CD4-positive, CD25-positive, alpha-beta regulatory T cell (primary cell): ENCODE data around the gene PRSS21. TPM values are rescaled to one million over a fixed set of nuclear protein-coding genes. Genes with fewer than 3 reads are reported as not detected.

ENCODE experiments used
- ATAC-seq, 2 donors: fragments of 150-1000 bp; cut with Tn5 transposase; one replicate each; pipeline ENCODE4 v1.10.0; 2021; ENCODE audit warnings: low read depth in 2 of 2, moderate number of reproducible peaks in 2 of 2, moderate library complexity in 1 of 2
- DNase-seq, 3 donors: peaks; one replicate each; pipeline versions ENCODE4 v3.0.0 to v3.0.0-alpha.2; 2012 to 2022; ENCODE audit warnings: mixed read lengths in 1 of 3
- H3K27ac ChIP-seq: one replicate; pipeline ENCODE4 v1.7.0; 2013; ENCODE audit warnings: mild to moderate bottlenecking, low read length; ENCODE audit not compliant: insufficient read depth, poor library complexity, severe bottlenecking
- H3K27me3 ChIP-seq: one replicate; pipeline ENCODE4 v1.7.0; 2013; ENCODE audit warnings: low read length; ENCODE audit not compliant: control insufficient read depth, insufficient read depth
- H3K36me3 ChIP-seq: one replicate; pipeline ENCODE4 v1.7.0; 2013; ENCODE audit warnings: mild to moderate bottlenecking, low read length, moderate library complexity; ENCODE audit not compliant: control insufficient read depth, insufficient read depth
- H3K4me1 ChIP-seq: 2 replicates; pipeline ENCODE4 v1.7.0; 2013; ENCODE audit warnings: mild to moderate bottlenecking, low read length; ENCODE audit not compliant: insufficient read depth, control insufficient read depth, poor library complexity, severe bottlenecking
- H3K4me3 ChIP-seq: one replicate; pipeline ENCODE4 v1.7.0; 2013; ENCODE audit warnings: low read depth, mild to moderate bottlenecking, low read length, moderate library complexity
- H3K9me3 ChIP-seq, 2 experiments: 1 replicate in 1 of 2; 2 replicates in 1 of 2; pipeline ENCODE4 v1.7.0; 2013; ENCODE audit warnings: low read length in 2 of 2, mild to moderate bottlenecking in 1 of 2, moderate library complexity in 1 of 2; ENCODE audit not compliant: control insufficient read depth in 2 of 2
- H3K27ac Mint-ChIP-seq, 3 donors: one replicate each; pipeline ENCODE4 v1.8.0; 2020 to 2022; ENCODE audit warnings: mild to moderate bottlenecking in 3 of 3, mixed read lengths in 3 of 3, moderate library complexity in 2 of 3
- H3K27me3 Mint-ChIP-seq: one replicate; pipeline ENCODE4 v1.8.0; 2022; ENCODE audit warnings: mild to moderate bottlenecking, mixed read lengths
- H3K36me3 Mint-ChIP-seq: one replicate; pipeline ENCODE4 v1.8.0; 2020; ENCODE audit warnings: mixed read lengths
- H3K4me1 Mint-ChIP-seq, 4 donors: one replicate each; pipeline ENCODE4 v1.8.0; 2020 to 2022; ENCODE audit warnings: mixed read lengths in 4 of 4, mild to moderate bottlenecking in 1 of 4
- H3K4me3 Mint-ChIP-seq, 4 donors: one replicate each; pipeline ENCODE4 v1.8.0; 2020 to 2022; ENCODE audit warnings: mild to moderate bottlenecking in 4 of 4, mixed read lengths in 4 of 4, moderate library complexity in 3 of 4
- H3K9me3 Mint-ChIP-seq, 7 donors: one replicate each; pipeline ENCODE4 v1.8.0; 2020 to 2022; ENCODE audit warnings: mixed read lengths in 7 of 7, mild to moderate bottlenecking in 3 of 7, moderate library complexity in 2 of 7
- polyA plus RNA-seq, 4 donors: library from polyadenylated mRNA; unstranded; fragments of 300-500 nt; fragmentation: Illumina TruSeq; gene quantifications; one replicate each; pipeline ENCODE4 v1.2.3, GENCODE V29; 2021
- total RNA-seq: library from RNA; stranded (reverse); gene quantifications from one replicate; pipeline ENCODE4 v1.2.3, GENCODE V29; 2022

PRSS21 gene
- total and polyA plus RNA-seq, 5 donors from 2014 or later = 0.43 to 8.4 (median 4.1) TPM; not detected in 1

GRCh38 chr16:2838928-2839327 lies 21.9 kb downstream of the PRSS21 start:
- Histone ChIP-seq H3K4me1 (peaks cover 29% of the 10 kb centered on the region), H3K36me3 (no peaks in the 10 kb centered on the region), H3K4me3 (no peak overlapping the region), H3K27ac (no peak overlapping the region), H3K27me3 (no peaks in the 10 kb centered on the region), H3K9me3 (no peaks in the 10 kb centered on the region)
- Mint-ChIP-seq H3K4me1 (peaks cover 0 to 48% (median 14%) of the 10 kb centered on the region in 4 donors), H3K4me3 (peak overlapping the region in 2 of 4 donors; percentile 10 to 24), H3K27me3 (peaks cover 14% of the 10 kb centered on the region), H3K36me3 (no peaks in the 10 kb centered on the region), H3K9me3 (peaks cover 0 to 3% (median 0%) of the 10 kb centered on the region in 7 donors), H3K27ac (peak overlapping the region in 1 of 3 donors; percentile 20)
- ATAC-seq (peak; percentile 49 to 50), DNase-seq (peak in 2 of 3 donors; percentile 34 to 60)

DNA sequence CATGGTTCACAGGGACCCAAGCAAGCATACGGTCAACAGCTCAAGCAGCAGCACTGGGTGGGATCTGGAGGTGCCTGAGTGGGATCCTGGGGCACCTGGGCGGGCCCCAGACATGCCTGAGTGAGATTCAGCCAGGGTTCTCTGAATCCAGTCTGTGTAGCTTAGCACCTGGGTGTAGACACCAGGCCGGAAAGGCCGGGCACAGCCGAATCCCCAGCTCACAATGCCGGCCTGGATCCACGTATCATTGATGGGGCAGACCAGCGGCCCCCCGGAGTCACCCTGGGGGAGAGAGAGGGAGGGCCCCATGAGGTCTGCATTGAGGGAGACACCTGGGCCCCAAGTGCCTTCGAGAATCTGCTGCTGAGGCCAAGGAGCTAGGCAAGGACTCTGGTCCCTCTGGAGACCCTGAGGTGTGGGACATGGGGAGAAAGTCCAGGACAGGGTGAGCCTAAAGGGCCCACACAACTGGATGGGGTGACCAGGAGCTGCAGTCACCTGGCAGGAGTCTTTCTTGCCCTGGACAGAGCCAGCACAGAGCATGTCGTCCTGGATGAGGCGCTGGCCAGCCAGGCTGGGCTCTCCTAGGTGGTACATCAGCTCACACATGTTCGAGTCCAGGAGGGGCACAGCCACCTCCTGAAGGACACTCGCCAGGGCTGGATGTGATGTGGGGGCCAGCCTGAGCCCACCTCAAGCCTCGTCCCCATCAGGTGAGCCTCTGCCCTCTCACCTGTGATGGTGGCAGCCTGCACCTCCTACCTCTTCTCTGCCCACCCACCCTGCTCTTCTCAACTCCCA lies 22.8 kb downstream of the PRSS21 start:
- H3K4me3 ChIP-seq = no peak overlapping the region
- no peaks in the 10 kb centered on the region for H3K36me3 ChIP-seq
- peaks cover 29% of the 10 kb centered on the region for H3K4me1 ChIP-seq
- peaks cover 0 to 52% (median 16%) of the 10 kb centered on the region in 4 donors for H3K4me1 Mint-ChIP-seq
- ATAC-seq (no peak), DNase-seq (no peak)
- no peaks in the 10 kb centered on the region for H3K36me3 Mint-ChIP-seq
- no peaks in the 10 kb centered on the region for H3K27me3 ChIP-seq
- H3K9me3 Mint-ChIP-seq = peaks cover 0 to 3% (median 0%) of the 10 kb centered on the region in 7 donors
- H3K27me3 Mint-ChIP-seq = peaks cover 14% of the 10 kb centered on the region
- no peaks in the 10 kb centered on the region for H3K9me3 ChIP-seq
- no peak overlapping the region for H3K27ac Mint-ChIP-seq
- H3K27ac ChIP-seq = no peak overlapping the region
- peak overlapping the region in 1 of 4 donors; percentile 21 for H3K4me3 Mint-ChIP-seq

GRCh38 chr16:2840914-2841313 lies 23.9 kb downstream of the PRSS21 start:
- DNase-seq (no peak), ATAC-seq (no peak)
- no peak overlapping the region for H3K4me3 Mint-ChIP-seq
- Histone ChIP-seq H3K4me3 (no peak overlapping the region), H3K4me1 (peaks cover 29% of the 10 kb centered on the region), H3K27me3 (no peaks in the 10 kb centered on the region), H3K27ac (no peak overlapping the region), H3K9me3 (no peaks in the 10 kb centered on the region), H3K36me3 (no peaks in the 10 kb centered on the region)
- peaks cover 14% of the 10 kb centered on the region for H3K27me3 Mint-ChIP-seq
- H3K27ac Mint-ChIP-seq = no peak overlapping the region
- peaks cover 0 to 54% (median 16%) of the 10 kb centered on the region in 4 donors for H3K4me1 Mint-ChIP-seq
- no peaks in the 10 kb centered on the region for H3K36me3 Mint-ChIP-seq
- H3K9me3 Mint-ChIP-seq = peaks cover 0 to under 1% (median 0%) of the 10 kb centered on the region in 7 donors

GRCh38 chr16:2841606-2842339 lies 24.7 kb downstream of the PRSS21 start:
- Mint-ChIP-seq H3K27ac (peak overlapping the region; percentile 42 to 89 (median 84)), H3K36me3 (no peaks in the 10 kb centered on the region), H3K4me3 (no peak overlapping the region), H3K4me1 (peaks cover 0 to 54% (median 16%) of the 10 kb centered on the region in 4 donors), H3K9me3 (no peaks in the 10 kb centered on the region), H3K27me3 (peaks cover 14% of the 10 kb centered on the region)
- Histone ChIP-seq H3K27ac (peak overlapping the region; percentile 57), H3K9me3 (no peaks in the 10 kb centered on the region), H3K4me1 (peaks cover 29% of the 10 kb centered on the region), H3K27me3 (no peaks in the 10 kb centered on the region), H3K4me3 (peak overlapping the region; percentile 26), H3K36me3 (no peaks in the 10 kb centered on the region)
- ATAC-seq (no peak), DNase-seq (no peak)

DNA sequence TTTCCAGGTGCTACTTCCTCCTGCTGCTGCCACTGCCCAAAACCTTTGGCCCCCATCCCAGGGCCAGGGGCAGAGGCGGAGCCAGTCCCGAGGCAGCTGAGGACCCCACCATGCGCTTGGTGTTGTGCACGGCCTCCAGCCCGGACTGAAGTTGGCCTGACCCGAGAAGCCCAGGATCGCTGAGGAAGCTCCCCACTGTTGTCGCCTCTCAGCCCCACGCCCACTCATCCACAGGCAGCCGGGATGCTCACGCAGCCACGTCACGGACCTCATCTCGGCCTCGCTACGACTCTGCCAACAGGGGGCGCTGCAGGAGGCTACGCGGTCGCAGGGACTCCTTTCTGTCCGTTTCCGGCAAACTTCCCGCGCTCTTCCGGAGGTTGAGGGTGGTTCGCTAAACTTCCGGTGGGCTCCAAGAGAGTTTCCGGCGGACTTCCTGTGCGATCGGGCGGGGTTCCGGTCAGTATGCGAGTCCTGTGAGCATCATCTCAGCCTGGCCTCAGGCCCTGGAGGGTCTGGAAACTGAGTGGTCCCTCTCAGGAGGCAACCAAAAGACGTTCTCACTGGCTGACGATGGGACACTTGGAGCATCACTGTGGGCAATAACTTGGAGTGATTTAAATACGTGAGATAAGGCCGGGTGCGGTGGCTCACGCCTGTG lies 25.4 kb downstream of the PRSS21 start:
- no peaks in the 10 kb centered on the region for H3K27me3 ChIP-seq
- H3K27ac ChIP-seq = peak overlapping the region; percentile 57
- H3K9me3 ChIP-seq = no peaks in the 10 kb centered on the region
- DNase-seq (peak; percentile 26 to 87 (median 49)), ATAC-seq (peak; percentile 36 to 51)
- H3K4me1 ChIP-seq = peaks cover 29% of the 10 kb centered on the region
- peak overlapping the region; percentile 26 for H3K4me3 ChIP-seq
- Mint-ChIP-seq H3K4me1 (peaks cover 0 to 52% (median 14%) of the 10 kb centered on the region in 4 donors), H3K9me3 (no peaks in the 10 kb centered on the region), H3K27ac (peak overlapping the region; percentile 84 to 95 (median 89)), H3K27me3 (peaks cover 8% of the 10 kb centered on the region), H3K36me3 (no peaks in the 10 kb centered on the region), H3K4me3 (peak overlapping the region in 2 of 4 donors; percentile 39 to 61)
- no peaks in the 10 kb centered on the region for H3K36me3 ChIP-seq

DNA sequence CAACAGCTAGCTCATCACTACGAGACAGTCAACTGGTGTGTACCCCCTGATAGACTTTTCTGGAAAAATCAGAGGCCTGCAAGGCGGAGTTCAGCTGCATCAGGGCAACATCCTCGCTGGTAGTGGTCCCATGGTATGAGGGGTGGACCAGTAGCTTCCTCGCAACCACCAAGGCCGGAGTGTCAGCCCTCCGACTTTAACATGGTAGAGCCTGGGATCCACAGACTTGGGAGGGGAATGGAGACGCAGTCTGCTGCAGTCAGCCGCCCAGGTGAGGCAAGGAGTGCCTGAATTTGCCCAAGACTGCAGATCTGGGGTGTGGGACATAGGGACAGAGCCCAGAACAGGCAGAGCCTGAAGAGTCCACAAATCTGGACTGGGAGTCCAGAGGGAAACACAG lies 26.5 kb downstream of the PRSS21 start:
- Mint-ChIP-seq H3K4me1 (peaks cover 0 to 46% (median 8%) of the 10 kb centered on the region in 4 donors), H3K27ac (peak overlapping the region in 2 of 3 donors; percentile 85 to 87), H3K9me3 (no peaks in the 10 kb centered on the region), H3K36me3 (no peaks in the 10 kb centered on the region), H3K27me3 (peaks cover 9% of the 10 kb centered on the region), H3K4me3 (no peak overlapping the region)
- no peaks in the 10 kb centered on the region for H3K27me3 ChIP-seq
- DNase-seq = no peak
- H3K27ac ChIP-seq = no peak overlapping the region
- H3K4me3 ChIP-seq = no peak overlapping the region
- H3K36me3 ChIP-seq = no peaks in the 10 kb centered on the region
- ATAC-seq = no peak
- peaks cover 29% of the 10 kb centered on the region for H3K4me1 ChIP-seq
- no peaks in the 10 kb centered on the region for H3K9me3 ChIP-seq

DNA sequence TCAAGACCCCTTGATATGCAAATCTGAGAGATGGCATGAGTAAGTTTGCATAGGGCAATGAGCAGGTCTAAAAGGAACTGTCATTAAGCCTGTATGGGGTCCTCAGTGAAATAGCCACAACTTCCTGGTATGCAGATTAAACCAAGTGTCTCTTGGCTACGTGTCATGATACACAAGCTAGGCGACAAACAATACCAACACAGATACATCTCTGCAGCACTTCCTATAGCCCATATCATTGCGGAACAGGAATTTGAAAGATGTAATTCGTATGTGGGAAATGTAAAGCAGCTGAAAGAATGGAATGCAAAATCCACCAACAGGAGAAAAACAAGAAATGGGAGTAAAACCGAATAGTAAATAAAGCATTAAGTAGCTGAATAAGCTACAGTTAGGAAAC lies 28.1 kb downstream of the PRSS21 start:
- Mint-ChIP-seq H3K27me3 (peaks cover 16% of the 10 kb centered on the region), H3K4me3 (no peak overlapping the region), H3K9me3 (no peaks in the 10 kb centered on the region), H3K36me3 (no peaks in the 10 kb centered on the region), H3K4me1 (peaks cover 0 to 35% (median 8%) of the 10 kb centered on the region in 4 donors), H3K27ac (peak overlapping the region in 1 of 3 donors; percentile 5)
- H3K27me3 ChIP-seq = no peaks in the 10 kb centered on the region
- H3K4me3 ChIP-seq = no peak overlapping the region
- peaks cover 26% of the 10 kb centered on the region for H3K4me1 ChIP-seq
- no peaks in the 10 kb centered on the region for H3K9me3 ChIP-seq
- no peak for DNase-seq
- H3K36me3 ChIP-seq = no peaks in the 10 kb centered on the region
- no peak overlapping the region for H3K27ac ChIP-seq
- no peak for ATAC-seq
